ENCODE data around the gene EVI2A. TPM values are rescaled to one million over a fixed set of nuclear protein-coding genes. Genes with fewer than 3 reads are reported as not detected.
"Not testable (repeated sequence)": the region's sequence is repeated elsewhere in the genome, so short reads cannot be mapped to it uniquely, and the experiment has no call there.

Gene EVI2A
- total RNA-seq, 2 donors from 2014 or later: 2.6 to 4.9 TPM

- TF ChIP-seq CTCF (IDR thresholded peaks at IDR 0.05): no peak
- no peak for TF ChIP-seq POLR2AphosphoS5 (IDR thresholded peaks at IDR 0.05)
- no peak for TF ChIP-seq POLR2A (IDR thresholded peaks at IDR 0.05)
- H3K4me3 ChIP-seq: no peak overlapping the region
- no peaks in the 10 kb centered on the region for H3K9me3 ChIP-seq
- no peaks in the 10 kb centered on the region for H3K36me3 ChIP-seq
- H3K27ac ChIP-seq: no peak overlapping the region
- intact Hi-C loops (cut with DNase I): no loop called here
- no peaks in the 10 kb centered on the region for H3K27me3 ChIP-seq (replicated peaks; ENCODE audit: insufficient read depth)
- H3K4me1 ChIP-seq (replicated peaks): no peaks in the 10 kb centered on the region
- DNase-seq (ENCODE audit: low spot score): no peak
These were observed 29.6 kb downstream of the EVI2A start for GRCh38 chr17:31291820-31292219.

- H3K27me3 ChIP-seq (replicated peaks; ENCODE audit: insufficient read depth): no peaks in the 10 kb centered on the region
- no peak for DNase-seq (ENCODE audit: low spot score)
- H3K27ac ChIP-seq: no peak overlapping the region
- TF ChIP-seq CTCF (IDR thresholded peaks at IDR 0.05) (no peak), POLR2AphosphoS5 (IDR thresholded peaks at IDR 0.05) (no peak), POLR2A (IDR thresholded peaks at IDR 0.05) (no peak)
- 38% methylated on average over 3 of the region's 3 CpGs for WGBS
- intact Hi-C loops (cut with DNase I): no loop called here
- H3K9me3 ChIP-seq: no peaks in the 10 kb centered on the region
- H3K4me3 ChIP-seq: no peak overlapping the region
- H3K36me3 ChIP-seq: no peaks in the 10 kb centered on the region
- H3K4me1 ChIP-seq (replicated peaks): no peaks in the 10 kb centered on the region
These were observed 31.6 kb downstream of the EVI2A start for GRCh38 chr17:31289790-31290189.

DNA sequence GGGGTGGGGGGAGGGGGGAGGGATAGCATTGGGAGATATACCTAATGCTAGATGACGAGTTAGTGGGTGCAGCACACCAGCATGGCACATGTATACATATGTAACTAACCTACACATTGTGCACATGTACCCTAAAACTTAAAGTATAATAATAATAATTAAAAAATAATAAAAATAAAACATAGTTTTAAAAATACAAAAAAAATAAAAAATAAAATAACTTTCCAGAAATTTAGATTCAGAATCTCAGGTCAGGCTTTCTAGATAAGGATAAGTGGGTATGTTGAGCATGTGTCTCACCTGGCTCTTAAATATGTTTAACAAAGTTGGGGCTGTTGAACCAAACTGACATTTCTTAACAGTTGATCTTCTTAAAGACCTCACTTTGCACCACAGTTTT lies 33.5 kb downstream of the EVI2A start:
- H3K36me3 ChIP-seq; H3K27ac ChIP-seq; DNase-seq (ENCODE audit: low spot score); H3K9me3 ChIP-seq; H3K4me3 ChIP-seq; intact Hi-C loops (cut with DNase I); H3K4me1 ChIP-seq (replicated peaks); H3K27me3 ChIP-seq (replicated peaks; ENCODE audit: insufficient read depth): not testable (repeated sequence)
- 100% methylated on average over 1 of the region's 1 CpG for WGBS

DNA sequence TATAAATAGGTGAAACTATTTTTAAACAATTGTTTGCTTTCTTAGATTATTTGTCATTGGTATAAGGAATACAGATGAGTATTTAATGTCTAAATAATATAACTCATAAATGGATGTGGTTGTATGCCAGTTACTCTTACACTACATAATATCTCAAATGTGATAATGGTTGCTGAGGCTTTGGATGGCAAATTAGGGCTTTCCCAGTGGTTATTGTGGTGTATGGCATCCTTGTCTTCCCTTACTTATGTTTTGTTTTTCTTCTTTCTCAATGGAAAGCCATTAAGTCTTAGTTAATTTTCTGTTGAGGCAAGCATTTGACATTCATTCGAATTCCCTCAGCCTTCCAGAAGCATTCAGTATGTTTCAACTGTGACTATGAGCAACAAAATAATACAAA lies 34.8 kb downstream of the EVI2A start:
- DNase-seq (ENCODE audit: low spot score): no peak
- no peak overlapping the region for H3K4me3 ChIP-seq
- H3K27ac ChIP-seq: no peak overlapping the region
- no peaks in the 10 kb centered on the region for H3K9me3 ChIP-seq
- 89% methylated on average over 1 of the region's 1 CpG for WGBS
- TF ChIP-seq POLR2A (IDR thresholded peaks at IDR 0.05) (no peak), CTCF (IDR thresholded peaks at IDR 0.05) (no peak), POLR2AphosphoS5 (IDR thresholded peaks at IDR 0.05) (no peak)
- H3K27me3 ChIP-seq (replicated peaks; ENCODE audit: insufficient read depth): no peaks in the 10 kb centered on the region
- H3K4me1 ChIP-seq (replicated peaks): no peaks in the 10 kb centered on the region
- H3K36me3 ChIP-seq: no peaks in the 10 kb centered on the region
- intact Hi-C loops (cut with DNase I): no loop called here

GRCh38 chr17:31283841-31284240 lies 37.6 kb downstream of the EVI2A start:
- DNase-seq (ENCODE audit: low spot score): no peak
- no peak overlapping the region for H3K27ac ChIP-seq
- H3K9me3 ChIP-seq: no peaks in the 10 kb centered on the region
- intact Hi-C loops (cut with DNase I): no loop called here
- no peaks in the 10 kb centered on the region for H3K36me3 ChIP-seq
- no peaks in the 10 kb centered on the region for H3K4me1 ChIP-seq (replicated peaks)
- no peaks in the 10 kb centered on the region for H3K27me3 ChIP-seq (replicated peaks; ENCODE audit: insufficient read depth)
- H3K4me3 ChIP-seq: no peak overlapping the region
- no peak for TF ChIP-seq POLR2AphosphoS5 (IDR thresholded peaks at IDR 0.05)
- no peak for TF ChIP-seq CTCF (IDR thresholded peaks at IDR 0.05)
- no peak for TF ChIP-seq POLR2A (IDR thresholded peaks at IDR 0.05)

Measured in prostate gland (tissue), 2 donors.